KOPT-K1 (cell line): ENCODE measurements around the gene ADARB2.
"Not testable (repeated sequence)": the region's sequence is repeated elsewhere in the genome, so short reads cannot be mapped to it uniquely, and the experiment has no call there.

Source experiments
- H3K27ac ChIP-seq: fragments of 200-600 bp; sonication (generic); 2 replicates; pipeline ENCODE4 v1.5.1; 2016; ENCODE audit warnings: antibody characterized with exemption, mild to moderate bottlenecking, low read depth, low read length; ENCODE audit not compliant: poor library complexity, severe bottlenecking
- H3K36me3 ChIP-seq: fragments of 200-600 bp; sonication (generic); 2 replicates; pipeline ENCODE4 v1.5.1; 2017; ENCODE audit warnings: antibody characterized with exemption, mild to moderate bottlenecking, low read length, moderate library complexity; ENCODE audit not compliant: insufficient read depth
- H3K9me3 ChIP-seq: fragments of 200-600 bp; sonication (generic); 2 replicates; pipeline ENCODE4 v1.5.1; 2017; ENCODE audit warnings: antibody characterized with exemption, low read length, mild to moderate bottlenecking; ENCODE audit not compliant: insufficient read depth, poor library complexity, severe bottlenecking

ADARB2 gene

GRCh38 chr10:1616701-1617100, 120.6 kb downstream of the ADARB2 start:
- not testable (repeated sequence) for H3K36me3 ChIP-seq, H3K27ac ChIP-seq, H3K9me3 ChIP-seq

- Histone ChIP-seq H3K27ac (no peak overlapping the region), H3K9me3 (peaks cover 5% of the 10 kb centered on the region), H3K36me3 (no peaks in the 10 kb centered on the region)
Measured at GRCh38 chr10:1615186-1615954, 122.0 kb downstream of the ADARB2 start.

GRCh38 chr10:1613511-1613910, 123.8 kb downstream of the ADARB2 start:
- Histone ChIP-seq H3K36me3 (no peaks in the 10 kb centered on the region), H3K27ac (no peak overlapping the region), H3K9me3 (no peaks in the 10 kb centered on the region)

GRCh38 chr10:1612908-1613307, 124.4 kb downstream of the ADARB2 start:
- H3K27ac ChIP-seq, result no peak overlapping the region
- H3K36me3 ChIP-seq, result no peaks in the 10 kb centered on the region
- H3K9me3 ChIP-seq, result no peaks in the 10 kb centered on the region

- Histone ChIP-seq H3K9me3 (no peaks in the 10 kb centered on the region), H3K27ac (no peak overlapping the region), H3K36me3 (no peaks in the 10 kb centered on the region)
Measured at GRCh38 chr10:1611936-1612550, 125.3 kb downstream of the ADARB2 start.

- H3K9me3 ChIP-seq, result no peaks in the 10 kb centered on the region
- no peak overlapping the region for H3K27ac ChIP-seq
- no peaks in the 10 kb centered on the region for H3K36me3 ChIP-seq
Measured at GRCh38 chr10:1610986-1611770, 126.1 kb downstream of the ADARB2 start.

- no peak overlapping the region for H3K27ac ChIP-seq
- H3K9me3 ChIP-seq, result no peaks in the 10 kb centered on the region
- no peaks in the 10 kb centered on the region for H3K36me3 ChIP-seq
Measured at GRCh38 chr10:1609648-1609970, 127.7 kb downstream of the ADARB2 start.

- Histone ChIP-seq H3K27ac (no peak overlapping the region), H3K36me3 (no peaks in the 10 kb centered on the region), H3K9me3 (no peaks in the 10 kb centered on the region)
Measured at GRCh38 chr10:1608851-1609647, 128.3 kb downstream of the ADARB2 start.

- Histone ChIP-seq H3K27ac (no peak overlapping the region), H3K36me3 (no peaks in the 10 kb centered on the region), H3K9me3 (no peaks in the 10 kb centered on the region)
Measured at GRCh38 chr10:1608408-1608807, 128.9 kb downstream of the ADARB2 start.

- no peaks in the 10 kb centered on the region for H3K9me3 ChIP-seq
Measured at GRCh38 chr10:1607466-1607865, 129.9 kb downstream of the ADARB2 start.

GRCh38 chr10:1605999-1606940, 131.1 kb downstream of the ADARB2 start:
- no peaks in the 10 kb centered on the region for H3K9me3 ChIP-seq
- H3K27ac ChIP-seq, result no peak overlapping the region
- no peaks in the 10 kb centered on the region for H3K36me3 ChIP-seq

More at GRCh38 chr10:1607466-1607865, 129.9 kb downstream of the ADARB2 start:
- H3K36me3 ChIP-seq, result no peaks in the 10 kb centered on the region
- H3K27ac ChIP-seq, result no peak overlapping the region

- Histone ChIP-seq H3K36me3 (no peaks in the 10 kb centered on the region), H3K9me3 (no peaks in the 10 kb centered on the region), H3K27ac (no peak overlapping the region)
Measured at GRCh38 chr10:1605121-1605520, 132.2 kb downstream of the ADARB2 start.

- Histone ChIP-seq H3K36me3 (no peaks in the 10 kb centered on the region), H3K27ac (no peak overlapping the region), H3K9me3 (no peaks in the 10 kb centered on the region)
Measured at GRCh38 chr10:1604246-1604645, 133.1 kb downstream of the ADARB2 start.

GRCh38 chr10:1603181-1603580, 134.1 kb downstream of the ADARB2 start:
- Histone ChIP-seq H3K9me3 (no peaks in the 10 kb centered on the region), H3K36me3 (no peaks in the 10 kb centered on the region), H3K27ac (no peak overlapping the region)
